ENCODE measurements around the gene BRICD5. TPM values are rescaled to one million over a fixed set of nuclear protein-coding genes. Genes with fewer than 3 reads are reported as not detected.
A peak's percentile ranks its signal among the peaks of the same experiment; 100 is the strongest.
"Not testable (repeated sequence)": the region's sequence is repeated elsewhere in the genome, so short reads cannot be mapped to it uniquely, and the experiment has no call there.

BRICD5 gene
- total RNA-seq: 10 to 100 TPM in 1 of 2 donors, 1 to 10 TPM in 1; 6.2 to 23.7 TPM

GRCh38 chr16:2210386-2211365 is at the start of gene BRICD5:
Gene BRICD5 (minus strand): TSS chr16:2210863. CDS start chr16:2210833, 30 bp downstream.
- DNase-seq (ENCODE audit: low spot score) (no peak), ATAC-seq (no peak)
- Mint-ChIP-seq H3K27me3 (no peaks in the 10 kb centered on the region), H3K4me1 (ENCODE audit: low read depth in 2 of 2) (peaks cover 26 to 28% of the 10 kb centered on the region in 2 donors), H3K9me3 (no peaks in the 10 kb centered on the region), H3K36me3 (peaks cover 6% of the 10 kb centered on the region), H3K4me3 (no peak within 1 kb of the TSS), H3K27ac (no peak within 1 kb of the TSS)

DNA sequence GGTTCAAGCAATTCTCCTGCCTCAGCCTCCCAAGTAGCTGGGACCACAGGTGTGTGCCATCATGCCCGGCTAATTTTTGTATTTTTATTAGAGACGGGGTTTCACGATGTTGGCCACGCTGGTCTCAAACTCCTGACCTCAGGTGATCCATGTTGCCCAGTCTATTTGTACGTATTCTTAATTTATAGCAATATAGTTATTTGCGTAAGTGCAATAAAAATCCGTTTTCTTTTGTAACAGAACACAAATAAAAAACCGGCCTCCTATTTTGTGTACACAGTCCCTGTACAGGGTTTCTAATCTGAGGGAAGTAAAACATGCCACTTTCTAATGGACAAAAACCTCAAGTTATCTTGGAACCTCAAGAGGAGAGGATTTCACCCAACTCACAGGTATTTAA is 49.6 kb upstream of the BRICD5 start:
- H3K36me3 Mint-ChIP-seq: peaks cover 28% of the 10 kb centered on the region
- H3K27me3 Mint-ChIP-seq: no peaks in the 10 kb centered on the region
- ATAC-seq (no peak), DNase-seq (ENCODE audit: low spot score) (peak; percentile 6)
- no peak overlapping the region for H3K27ac Mint-ChIP-seq
- no peak overlapping the region for H3K4me3 Mint-ChIP-seq
- no peaks in the 10 kb centered on the region for H3K9me3 Mint-ChIP-seq
- peaks cover 12 to 15% of the 10 kb centered on the region in 2 donors for H3K4me1 Mint-ChIP-seq (ENCODE audit: low read depth in 2 of 2)

DNA sequence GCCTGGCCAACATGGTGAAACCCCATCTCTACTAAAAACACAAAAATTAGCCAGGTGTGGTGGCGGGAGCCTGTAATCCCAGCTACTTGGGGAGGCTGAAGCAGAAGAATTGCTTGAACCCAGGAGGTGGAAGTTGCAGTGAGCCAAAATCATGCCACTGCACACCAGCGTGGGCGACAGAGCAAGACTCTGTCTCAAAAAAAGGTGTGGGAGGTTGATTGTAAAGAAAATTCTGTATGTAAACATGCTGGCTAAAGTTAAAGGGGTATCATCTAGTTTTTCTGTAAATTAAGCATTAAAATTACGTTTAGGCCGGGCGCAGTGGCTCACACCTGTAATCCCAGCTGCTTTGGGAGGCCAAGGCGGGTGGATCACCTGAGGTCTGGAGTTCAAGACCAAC is 47.9 kb upstream of the BRICD5 start:
- not testable (repeated sequence) for H3K27me3 Mint-ChIP-seq; H3K27ac Mint-ChIP-seq; ATAC-seq; H3K9me3 Mint-ChIP-seq; H3K4me1 Mint-ChIP-seq (ENCODE audit: low read depth in 2 of 2); H3K4me3 Mint-ChIP-seq; DNase-seq (ENCODE audit: low spot score)
- H3K36me3 Mint-ChIP-seq: peaks cover 23% of the 10 kb centered on the region

GRCh38 chr16:2257726-2258125 is 47.1 kb upstream of the BRICD5 start:
- H3K9me3 Mint-ChIP-seq: no peaks in the 10 kb centered on the region
- peaks cover 21% of the 10 kb centered on the region for H3K36me3 Mint-ChIP-seq
- H3K4me3 Mint-ChIP-seq: no peak overlapping the region
- DNase-seq (ENCODE audit: low spot score): peak; percentile 3
- H3K27ac Mint-ChIP-seq: no peak overlapping the region
- no peak for ATAC-seq
- no peaks in the 10 kb centered on the region for H3K27me3 Mint-ChIP-seq
- H3K4me1 Mint-ChIP-seq (ENCODE audit: low read depth in 2 of 2): peaks cover 0 to 1% of the 10 kb centered on the region in 2 donors

GRCh38 chr16:2256531-2257140 is 46.0 kb upstream of the BRICD5 start:
- peak overlapping the region; percentile 41 to 47 for H3K27ac Mint-ChIP-seq
- H3K27me3 Mint-ChIP-seq: no peaks in the 10 kb centered on the region
- peaks cover 17% of the 10 kb centered on the region for H3K36me3 Mint-ChIP-seq

GRCh38 chr16:2253293-2253692 is 42.6 kb upstream of the BRICD5 start:
- ATAC-seq (no peak), DNase-seq (ENCODE audit: low spot score) (peak; percentile 51)
- Mint-ChIP-seq H3K4me3 (no peak overlapping the region), H3K9me3 (no peaks in the 10 kb centered on the region), H3K27ac (peak overlapping the region in 1 of 2 donors; percentile 58), H3K36me3 (peaks cover 10% of the 10 kb centered on the region), H3K4me1 (ENCODE audit: low read depth in 2 of 2) (peaks cover 0 to 5% of the 10 kb centered on the region in 2 donors), H3K27me3 (no peaks in the 10 kb centered on the region)

More at GRCh38 chr16:2256531-2257140, 46.0 kb upstream of the BRICD5 start:
- H3K4me3 Mint-ChIP-seq: no peak overlapping the region
- DNase-seq (ENCODE audit: low spot score): peak; percentile 5
- no peaks in the 10 kb centered on the region for H3K4me1 Mint-ChIP-seq (ENCODE audit: low read depth in 2 of 2)
- no peak for ATAC-seq
- H3K9me3 Mint-ChIP-seq: no peaks in the 10 kb centered on the region

DNA sequence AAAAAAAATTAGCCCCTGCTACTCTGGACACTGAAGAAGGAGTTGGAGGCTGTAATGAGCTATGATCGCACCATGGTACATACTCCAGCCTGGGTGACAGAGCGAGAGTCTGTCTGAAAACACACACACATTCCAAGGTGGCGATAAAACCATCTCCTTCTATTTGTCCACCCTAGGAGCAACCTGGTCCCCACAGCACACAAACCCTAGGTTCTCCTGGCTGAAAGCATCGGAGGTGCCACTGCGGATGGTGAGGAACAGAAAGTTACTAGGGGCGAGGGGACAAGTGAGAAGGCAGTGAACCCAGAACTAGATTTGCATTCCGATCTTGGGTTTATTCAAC is 42.1 kb upstream of the BRICD5 start:
- peaks cover 0 to 5% of the 10 kb centered on the region in 2 donors for H3K4me1 Mint-ChIP-seq (ENCODE audit: low read depth in 2 of 2)
- peaks cover 8% of the 10 kb centered on the region for H3K36me3 Mint-ChIP-seq
- DNase-seq (ENCODE audit: low spot score): peak; percentile 15
- no peak overlapping the region for H3K4me3 Mint-ChIP-seq
- ATAC-seq: no peak
- no peaks in the 10 kb centered on the region for H3K27me3 Mint-ChIP-seq
- no peaks in the 10 kb centered on the region for H3K9me3 Mint-ChIP-seq
- H3K27ac Mint-ChIP-seq: peak overlapping the region in 1 of 2 donors; percentile 58

- DNase-seq (ENCODE audit: low spot score): peak; percentile 94
- Mint-ChIP-seq H3K27me3 (no peaks in the 10 kb centered on the region), H3K9me3 (no peaks in the 10 kb centered on the region), H3K4me1 (ENCODE audit: low read depth in 2 of 2) (peaks cover 0 to 5% of the 10 kb centered on the region in 2 donors), H3K27ac (peak within 1 kb of the TSS; percentile 62 to 82), H3K36me3 (peaks cover 5% of the 10 kb centered on the region), H3K4me3 (peak within 1 kb of the TSS; percentile 94)
- ATAC-seq: peak; percentile 98 to 99
Measured at GRCh38 chr16:2251296-2252111, 40.8 kb upstream of the BRICD5 start, which contains the start of gene ECI1. Gene ECI1 (minus strand): TSS chr16:2251587. CDS start chr16:2251566, 21 bp downstream.

GRCh38 chr16:2250652-2251295 is 40.1 kb upstream of the BRICD5 start:
- ATAC-seq: peak in 1 of 2 donors; percentile 15
- H3K27ac Mint-ChIP-seq: peak overlapping the region; percentile 62 to 82
- DNase-seq (ENCODE audit: low spot score): peak; percentile 59
- H3K4me1 Mint-ChIP-seq (ENCODE audit: low read depth in 2 of 2): peaks cover 0 to 5% of the 10 kb centered on the region in 2 donors
- H3K27me3 Mint-ChIP-seq: no peaks in the 10 kb centered on the region
- H3K36me3 Mint-ChIP-seq: no peaks in the 10 kb centered on the region
- no peaks in the 10 kb centered on the region for H3K9me3 Mint-ChIP-seq
- peak overlapping the region; percentile 94 for H3K4me3 Mint-ChIP-seq

DNA sequence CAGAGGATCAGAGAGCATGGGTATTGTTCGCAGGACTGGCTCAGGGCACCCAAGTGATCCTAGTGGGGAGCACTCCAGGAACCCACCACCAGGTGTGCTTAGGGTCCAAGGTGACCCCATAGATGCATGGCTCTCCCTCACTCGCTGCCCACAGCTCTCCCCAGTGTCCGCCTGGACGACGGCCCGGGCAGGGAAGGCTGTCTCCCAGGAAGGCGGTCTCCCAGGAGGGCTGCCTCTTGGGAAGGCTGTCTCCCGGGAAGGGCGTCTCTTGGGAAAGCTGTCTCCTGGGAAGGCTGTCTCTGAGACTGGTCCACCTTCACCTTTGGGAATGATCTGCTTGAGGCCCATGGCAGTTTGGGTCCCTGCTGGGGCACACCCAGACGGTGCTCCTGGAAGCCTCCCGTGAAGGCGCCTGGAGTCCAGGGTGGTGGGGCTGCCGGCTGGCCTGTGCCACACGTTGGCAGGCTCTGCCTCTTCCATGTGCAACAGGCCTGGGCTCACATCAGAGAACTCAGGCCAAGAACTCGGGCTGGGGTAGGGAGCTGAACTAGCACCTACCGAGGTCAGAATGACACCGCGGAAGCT is 35.7 kb upstream of the BRICD5 start:
- Mint-ChIP-seq H3K4me1 (ENCODE audit: low read depth in 2 of 2) (peaks cover 0 to 8% of the 10 kb centered on the region in 2 donors), H3K36me3 (no peaks in the 10 kb centered on the region), H3K27ac (no peak overlapping the region), H3K4me3 (no peak overlapping the region), H3K9me3 (no peaks in the 10 kb centered on the region), H3K27me3 (no peaks in the 10 kb centered on the region)
- DNase-seq (ENCODE audit: low spot score) (peak; percentile 59), ATAC-seq (no peak)

DNA sequence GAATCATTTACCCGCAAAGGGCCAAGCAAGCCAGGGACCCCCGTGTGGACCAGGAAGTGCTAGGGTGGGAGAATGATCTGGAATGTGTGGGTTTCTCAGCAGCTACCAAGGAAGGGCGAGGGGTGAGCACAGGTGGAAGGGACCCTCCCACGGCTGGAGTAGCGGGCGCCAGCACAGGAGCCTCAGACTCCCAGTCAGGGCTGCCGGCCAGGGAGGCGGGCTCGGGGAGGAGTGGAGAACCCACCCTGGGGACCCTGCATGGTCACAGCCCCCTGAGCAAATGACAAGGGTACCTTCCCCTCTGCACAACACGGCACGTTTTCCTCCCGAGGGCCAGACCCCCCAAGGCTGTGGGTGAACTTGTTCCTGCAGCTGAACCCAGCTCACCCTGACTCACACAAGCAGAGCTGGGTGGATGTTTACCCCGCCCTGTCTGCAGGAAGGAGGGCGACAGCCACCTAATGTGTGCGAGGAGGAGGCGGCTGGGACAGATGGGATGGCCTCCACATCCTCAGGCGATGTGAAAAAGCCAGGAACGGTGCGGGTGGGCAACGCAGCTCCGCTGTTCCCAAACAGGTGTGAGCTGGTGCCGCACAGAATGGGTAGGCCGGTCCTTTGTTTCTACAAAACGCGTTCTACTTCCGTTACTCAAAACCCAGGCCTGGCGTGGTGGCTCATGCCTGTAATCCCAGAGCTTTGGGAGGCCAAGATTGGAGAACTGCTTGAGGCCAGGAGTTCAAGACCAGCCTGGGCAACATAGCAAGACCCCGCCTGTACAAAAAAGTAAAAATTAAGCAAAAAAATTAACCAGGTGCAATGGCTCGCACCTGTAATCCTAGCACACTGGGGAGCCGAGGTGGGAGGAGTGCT is 34.5 kb upstream of the BRICD5 start:
- no peak overlapping the region for H3K4me3 Mint-ChIP-seq
- H3K9me3 Mint-ChIP-seq: no peaks in the 10 kb centered on the region
- H3K4me1 Mint-ChIP-seq (ENCODE audit: low read depth in 2 of 2): peaks cover 0 to 2% of the 10 kb centered on the region in 2 donors
- no peak overlapping the region for H3K27ac Mint-ChIP-seq
- DNase-seq (ENCODE audit: low spot score) (peak; percentile 44), ATAC-seq (peak in 1 of 2 donors; percentile 12)
- no peaks in the 10 kb centered on the region for H3K27me3 Mint-ChIP-seq
- no peaks in the 10 kb centered on the region for H3K36me3 Mint-ChIP-seq

GRCh38 chr16:2244301-2244700 is 33.6 kb upstream of the BRICD5 start:
- no peak overlapping the region for H3K27ac Mint-ChIP-seq
- H3K4me1 Mint-ChIP-seq (ENCODE audit: low read depth in 2 of 2): peaks cover 0 to 2% of the 10 kb centered on the region in 2 donors
- no peaks in the 10 kb centered on the region for H3K36me3 Mint-ChIP-seq
- H3K4me3 Mint-ChIP-seq: no peak overlapping the region
- no peaks in the 10 kb centered on the region for H3K9me3 Mint-ChIP-seq
- ATAC-seq (peak in 1 of 2 donors; percentile 16), DNase-seq (ENCODE audit: low spot score) (peak; percentile 50)
- H3K27me3 Mint-ChIP-seq: no peaks in the 10 kb centered on the region

Measured in natural killer cell treated with Interleukin-12 subunit alpha and Interleukin-12 subunit beta and Interleukin-15 and Interleukin-18, amount 100 ng/mL, for 72 hours (primary cell).